Muscle of leg (tissue), 11 donors: ENCODE measurements around the gene OGA. TPM values are rescaled to one million over a fixed set of nuclear protein-coding genes. Genes with fewer than 3 reads are reported as not detected.

Experiments used
- DNase-seq: peaks from one replicate; pipeline ENCODE4 v3.0.0; 2013
- H3K27ac ChIP-seq: one replicate; pipeline ENCODE4 v1.5.1; 2013; ENCODE audit warnings: mild to moderate bottlenecking, low read length, control low read depth
- H3K27me3 ChIP-seq: one replicate; pipeline ENCODE4 v1.6.1; 2013; ENCODE audit warnings: low read length; ENCODE audit not compliant: control insufficient read depth, insufficient read depth
- H3K36me3 ChIP-seq: one replicate; pipeline ENCODE4 v1.6.1; 2013; ENCODE audit warnings: low read length; ENCODE audit not compliant: control insufficient read depth, insufficient read depth
- H3K4me1 ChIP-seq: one replicate; pipeline ENCODE4 v1.6.1; 2013; ENCODE audit warnings: low read length; ENCODE audit not compliant: control insufficient read depth, insufficient read depth
- H3K4me3 ChIP-seq: one replicate; pipeline ENCODE4 v1.5.1; 2013; ENCODE audit warnings: low read length, control low read depth
- H3K9me3 ChIP-seq: replicated peaks from 2 replicates; pipeline ENCODE4 v1.6.1; 2013; ENCODE audit warnings: low read depth, low read length; ENCODE audit not compliant: control insufficient read depth
- WGBS: methylation state at CpG from one replicate; pipeline ENCODE4 v1.1.5; 2013; ENCODE audit warnings: missing lambda C conversion rate; ENCODE audit not compliant: insufficient coverage; 5-methylcytosine and 5-hydroxymethylcytosine counted together
- polyA plus RNA-seq, 8 donors: library from polyadenylated mRNA; unstranded; fragments of 120-200 nt; gene quantifications; one replicate each; pipeline versions ENCODE4 v1.2.1 to v1.2.3, GENCODE V29; 2013; ENCODE audit warnings: inconsistent platforms in 1 of 8, low replicate concordance in 1 of 8; ENCODE audit not compliant: insufficient read length in 8 of 8, insufficient read depth in 1 of 8
- total RNA-seq: library from RNA; stranded (reverse); fragments of 120-200 nt; gene quantifications from one replicate; pipeline ENCODE4 v1.2.4, GENCODE V29; 2013

OGA gene
- total and polyA plus RNA-seq, 9 donors = 73.2 to 127 (median 91.6) TPM

GRCh38 chr10:101782811-101783735 lies 35.2 kb downstream of the OGA start, which contains the start of gene NPM3:
Gene NPM3 (minus strand): TSS chr10:101783446. CDS start chr10:101783390, 56 bp downstream.
- peak within 1 kb of the TSS; percentile 79 for H3K4me3 ChIP-seq
- DNase-seq = peak; percentile 94
- H3K36me3 ChIP-seq = peaks cover 32% of the 10 kb centered on the region
- under 1% methylated on average over 43 of the region's 57 CpGs for WGBS
- H3K27me3 ChIP-seq = peaks cover 27% of the 10 kb centered on the region
- H3K9me3 ChIP-seq = no peaks in the 10 kb centered on the region
- H3K4me1 ChIP-seq = peaks cover 49% of the 10 kb centered on the region
- peak within 1 kb of the TSS; percentile 71 for H3K27ac ChIP-seq

GRCh38 chr10:101781984-101782810 lies 36.0 kb downstream of the OGA start:
- H3K4me1 ChIP-seq = peaks cover 49% of the 10 kb centered on the region

GRCh38 chr10:101781655-101781983 lies 36.6 kb downstream of the OGA start:
- WGBS = 61% methylated on average over 5 of the region's 7 CpGs
- peaks cover 49% of the 10 kb centered on the region for H3K4me1 ChIP-seq
- H3K27me3 ChIP-seq = peaks cover 41% of the 10 kb centered on the region
- peaks cover 19% of the 10 kb centered on the region for H3K36me3 ChIP-seq
- no peak for DNase-seq
- no peak overlapping the region for H3K4me3 ChIP-seq
- H3K27ac ChIP-seq = no peak overlapping the region
- H3K9me3 ChIP-seq = no peaks in the 10 kb centered on the region

More at GRCh38 chr10:101781984-101782810, 36.0 kb downstream of the OGA start:
- Histone ChIP-seq H3K27ac (no peak overlapping the region), H3K27me3 (peaks cover 35% of the 10 kb centered on the region), H3K36me3 (peaks cover 24% of the 10 kb centered on the region), H3K9me3 (no peaks in the 10 kb centered on the region), H3K4me3 (peak overlapping the region; percentile 79)
- DNase-seq = no peak
- 38% methylated on average over 7 of the region's 17 CpGs for WGBS

- H3K27me3 ChIP-seq = peaks cover 45% of the 10 kb centered on the region
- DNase-seq = peak; percentile 48
- peaks cover 14% of the 10 kb centered on the region for H3K36me3 ChIP-seq
- H3K27ac ChIP-seq = peak overlapping the region; percentile 65
- 64% methylated on average over 8 of the region's 14 CpGs for WGBS
- H3K4me1 ChIP-seq = peaks cover 53% of the 10 kb centered on the region
- no peak overlapping the region for H3K4me3 ChIP-seq
- H3K9me3 ChIP-seq = no peaks in the 10 kb centered on the region
Measured at GRCh38 chr10:101780818-101781654, 37.2 kb downstream of the OGA start.

GRCh38 chr10:101780187-101780817 lies 37.9 kb downstream of the OGA start:
- peaks cover 55% of the 10 kb centered on the region for H3K4me1 ChIP-seq
- peaks cover 49% of the 10 kb centered on the region for H3K27me3 ChIP-seq
- 45% methylated on average over 2 of the region's 17 CpGs for WGBS

GRCh38 chr10:101779544-101780186 lies 38.6 kb downstream of the OGA start:
- H3K4me1 ChIP-seq = peaks cover 61% of the 10 kb centered on the region
- H3K9me3 ChIP-seq = no peaks in the 10 kb centered on the region
- 2% methylated on average over 45 of the region's 51 CpGs for WGBS
- peak; percentile 57 for DNase-seq
- H3K27me3 ChIP-seq = peaks cover 55% of the 10 kb centered on the region
- H3K4me3 ChIP-seq = peak overlapping the region; percentile 9
- peak overlapping the region; percentile 3 for H3K27ac ChIP-seq
- H3K36me3 ChIP-seq = peaks cover 1% of the 10 kb centered on the region

More at GRCh38 chr10:101780187-101780817, 37.9 kb downstream of the OGA start:
- H3K27ac ChIP-seq = peak overlapping the region; percentile 3
- DNase-seq = no peak
- peaks cover 8% of the 10 kb centered on the region for H3K36me3 ChIP-seq
- H3K9me3 ChIP-seq = no peaks in the 10 kb centered on the region
- peak overlapping the region; percentile 9 for H3K4me3 ChIP-seq

- Histone ChIP-seq H3K27ac (no peak overlapping the region), H3K9me3 (no peaks in the 10 kb centered on the region), H3K27me3 (peaks cover 62% of the 10 kb centered on the region), H3K4me1 (peaks cover 62% of the 10 kb centered on the region), H3K4me3 (peak overlapping the region; percentile 5), H3K36me3 (no peaks in the 10 kb centered on the region)
- no peak for DNase-seq
- WGBS = 10% methylated on average over 56 of the region's 58 CpGs
Measured at GRCh38 chr10:101778781-101779543, 39.3 kb downstream of the OGA start.

- peaks cover 68% of the 10 kb centered on the region for H3K27me3 ChIP-seq
- no peaks in the 10 kb centered on the region for H3K9me3 ChIP-seq
- H3K4me1 ChIP-seq = peaks cover 58% of the 10 kb centered on the region
- H3K36me3 ChIP-seq = no peaks in the 10 kb centered on the region
- DNase-seq = no peak
- 48% methylated on average over 7 of the region's 12 CpGs for WGBS
- no peak overlapping the region for H3K27ac ChIP-seq
- no peak overlapping the region for H3K4me3 ChIP-seq
Measured at GRCh38 chr10:101778151-101778780, 40.0 kb downstream of the OGA start.
